Duodenal mucosa (tissue), 2 donors: ENCODE results near the gene DCC.

Source experiments
- H3K27ac ChIP-seq: one replicate; pipeline ENCODE4 v1.7.0; 2013; ENCODE audit warnings: low read depth, low read length
- H3K27me3 ChIP-seq, 2 donors: one replicate each; pipeline ENCODE4 v1.7.0; 2013; ENCODE audit warnings: low read length in 2 of 2, control low read depth in 1 of 2; ENCODE audit not compliant: insufficient read depth in 2 of 2, control insufficient read depth in 1 of 2
- H3K36me3 ChIP-seq, 2 donors: one replicate each; pipeline ENCODE4 v1.7.0; 2013; ENCODE audit warnings: low read length in 2 of 2, control low read depth in 1 of 2; ENCODE audit not compliant: insufficient read depth in 2 of 2, control insufficient read depth in 1 of 2
- H3K4me1 ChIP-seq, 2 donors: one replicate each; pipeline ENCODE4 v1.7.0; 2013; ENCODE audit warnings: low read length in 2 of 2, control low read depth in 1 of 2; ENCODE audit not compliant: insufficient read depth in 2 of 2, control insufficient read depth in 1 of 2
- H3K4me3 ChIP-seq, 2 donors: one replicate each; pipeline ENCODE4 v1.7.0; 2013; ENCODE audit warnings: low read length in 2 of 2, low read depth in 1 of 2
- H3K9ac ChIP-seq, 2 donors: one replicate each; pipeline ENCODE4 v1.7.0; 2013; ENCODE audit warnings: low read length in 2 of 2, low read depth in 1 of 2
- H3K9me3 ChIP-seq, 2 donors: one replicate each; pipeline ENCODE4 v1.7.0; 2013; ENCODE audit warnings: low read length in 2 of 2, control low read depth in 1 of 2; ENCODE audit not compliant: control insufficient read depth in 1 of 2

DCC gene

GRCh38 chr18:52602820-52603219, 262.8 kb downstream of the DCC start:
- no peak overlapping the region for H3K27ac ChIP-seq
- H3K4me1 ChIP-seq, result no peaks in the 10 kb centered on the region
- no peak overlapping the region for H3K4me3 ChIP-seq
- no peaks in the 10 kb centered on the region for H3K9me3 ChIP-seq
- H3K9ac ChIP-seq, result no peak overlapping the region
- H3K27me3 ChIP-seq, result no peaks in the 10 kb centered on the region
- no peaks in the 10 kb centered on the region for H3K36me3 ChIP-seq

- Histone ChIP-seq H3K27ac (no peak overlapping the region), H3K4me1 (no peaks in the 10 kb centered on the region), H3K36me3 (no peaks in the 10 kb centered on the region), H3K4me3 (no peak overlapping the region), H3K9me3 (no peaks in the 10 kb centered on the region), H3K9ac (no peak overlapping the region), H3K27me3 (no peaks in the 10 kb centered on the region)
Measured at GRCh38 chr18:52605345-52605744, 265.3 kb downstream of the DCC start.

- Histone ChIP-seq H3K36me3 (no peaks in the 10 kb centered on the region), H3K9ac (no peak overlapping the region), H3K27me3 (no peaks in the 10 kb centered on the region), H3K27ac (no peak overlapping the region), H3K4me1 (no peaks in the 10 kb centered on the region), H3K9me3 (no peaks in the 10 kb centered on the region), H3K4me3 (no peak overlapping the region)
Measured at GRCh38 chr18:52607985-52608384, 268.0 kb downstream of the DCC start.

GRCh38 chr18:52610451-52611115, 270.6 kb downstream of the DCC start:
- no peak overlapping the region for H3K27ac ChIP-seq
- no peaks in the 10 kb centered on the region for H3K9me3 ChIP-seq
- no peak overlapping the region for H3K9ac ChIP-seq
- H3K36me3 ChIP-seq, result no peaks in the 10 kb centered on the region
- no peak overlapping the region for H3K4me3 ChIP-seq
- H3K4me1 ChIP-seq, result no peaks in the 10 kb centered on the region
- no peaks in the 10 kb centered on the region for H3K27me3 ChIP-seq

- no peaks in the 10 kb centered on the region for H3K27me3 ChIP-seq
- H3K9ac ChIP-seq, result no peak overlapping the region
- H3K4me3 ChIP-seq, result no peak overlapping the region
- no peaks in the 10 kb centered on the region for H3K9me3 ChIP-seq
- H3K27ac ChIP-seq, result no peak overlapping the region
- no peaks in the 10 kb centered on the region for H3K36me3 ChIP-seq
- H3K4me1 ChIP-seq, result no peaks in the 10 kb centered on the region
Measured at GRCh38 chr18:52612406-52612805, 272.4 kb downstream of the DCC start.

- no peak overlapping the region for H3K27ac ChIP-seq
- H3K36me3 ChIP-seq, result no peaks in the 10 kb centered on the region
- no peaks in the 10 kb centered on the region for H3K4me1 ChIP-seq
Measured at GRCh38 chr18:52615321-52615720, 275.3 kb downstream of the DCC start.

GRCh38 chr18:52615943-52616342, 275.9 kb downstream of the DCC start:
- Histone ChIP-seq H3K4me1 (no peaks in the 10 kb centered on the region), H3K27me3 (no peaks in the 10 kb centered on the region), H3K9me3 (no peaks in the 10 kb centered on the region), H3K9ac (no peak overlapping the region), H3K36me3 (no peaks in the 10 kb centered on the region), H3K27ac (no peak overlapping the region), H3K4me3 (no peak overlapping the region)

More at GRCh38 chr18:52615321-52615720, 275.3 kb downstream of the DCC start:
- no peaks in the 10 kb centered on the region for H3K9me3 ChIP-seq
- H3K9ac ChIP-seq, result no peak overlapping the region
- H3K4me3 ChIP-seq, result no peak overlapping the region
- no peaks in the 10 kb centered on the region for H3K27me3 ChIP-seq

GRCh38 chr18:52617931-52618330, 277.9 kb downstream of the DCC start:
- no peaks in the 10 kb centered on the region for H3K36me3 ChIP-seq
- no peak overlapping the region for H3K4me3 ChIP-seq
- H3K4me1 ChIP-seq, result no peaks in the 10 kb centered on the region
- H3K27ac ChIP-seq, result no peak overlapping the region
- H3K9ac ChIP-seq, result no peak overlapping the region
- H3K9me3 ChIP-seq, result no peaks in the 10 kb centered on the region
- H3K27me3 ChIP-seq, result no peaks in the 10 kb centered on the region

- no peaks in the 10 kb centered on the region for H3K4me1 ChIP-seq
- no peak overlapping the region for H3K4me3 ChIP-seq
- H3K27ac ChIP-seq, result no peak overlapping the region
- no peak overlapping the region for H3K9ac ChIP-seq
- H3K36me3 ChIP-seq, result no peaks in the 10 kb centered on the region
- H3K27me3 ChIP-seq, result no peaks in the 10 kb centered on the region
- no peaks in the 10 kb centered on the region for H3K9me3 ChIP-seq
Measured at GRCh38 chr18:52620926-52621439, 281.0 kb downstream of the DCC start.

GRCh38 chr18:52624702-52625101, 284.7 kb downstream of the DCC start:
- H3K36me3 ChIP-seq, result no peaks in the 10 kb centered on the region
- no peaks in the 10 kb centered on the region for H3K27me3 ChIP-seq
- H3K9me3 ChIP-seq, result no peaks in the 10 kb centered on the region
- no peak overlapping the region for H3K27ac ChIP-seq
- H3K4me3 ChIP-seq, result no peak overlapping the region
- no peaks in the 10 kb centered on the region for H3K4me1 ChIP-seq
- H3K9ac ChIP-seq, result no peak overlapping the region
